Femur (tissue), 1 donor: ENCODE results near the gene CDK5RAP1.
"Not testable (repeated sequence)": the region's sequence is repeated elsewhere in the genome, so short reads cannot be mapped to it uniquely, and the experiment has no call there.

Experiments
- DNase-seq: peaks from one replicate; pipeline ENCODE4 v3.0.0-alpha.2; 2017

The CDK5RAP1 gene

GRCh38 chr20:33419140-33419974 lies 18.0 kb upstream of the CDK5RAP1 start:
- peak; percentile 69 for DNase-seq

GRCh38 chr20:33418033-33418432 lies 16.7 kb upstream of the CDK5RAP1 start:
- no peak for DNase-seq

DNA sequence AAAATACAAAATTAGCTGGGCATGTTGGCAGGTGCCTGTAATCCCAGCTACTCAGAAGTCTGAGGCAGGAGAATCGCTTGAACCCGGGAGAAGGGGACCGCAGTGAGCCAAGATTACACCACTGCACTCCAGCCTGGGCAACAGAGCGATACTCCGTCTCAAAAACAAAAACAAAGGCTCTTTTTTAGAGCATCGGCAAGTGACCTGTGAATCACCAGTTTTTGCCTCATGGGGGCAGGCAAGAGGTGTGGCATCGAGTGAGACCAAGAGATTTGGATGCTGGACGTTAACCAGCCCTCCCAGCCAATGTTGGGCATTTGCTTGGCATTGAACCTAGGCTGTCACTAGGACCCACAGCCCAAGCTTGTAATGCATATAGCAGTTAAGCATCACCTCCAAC lies 14.6 kb upstream of the CDK5RAP1 start:
- no peak for DNase-seq

DNA sequence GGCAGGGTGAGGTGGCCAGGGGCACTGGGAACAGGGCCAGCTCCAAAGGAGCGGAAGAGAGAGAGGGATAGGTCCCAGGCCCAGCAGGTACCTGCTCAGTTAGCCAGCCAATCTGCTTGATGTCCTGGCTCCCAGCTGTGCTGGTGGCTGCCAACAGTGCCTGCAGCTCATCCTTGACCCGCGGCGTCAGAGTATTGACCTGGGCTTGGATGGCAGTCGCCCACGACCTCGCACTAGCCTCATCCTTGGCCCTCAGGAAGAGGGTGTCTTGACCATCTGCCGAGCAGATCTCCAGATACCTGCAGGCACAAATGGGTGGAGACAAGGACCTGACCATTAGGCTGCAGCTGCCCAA lies 11.1 kb upstream of the CDK5RAP1 start:
- DNase-seq, result no peak

- no peak for DNase-seq
Observed at GRCh38 chr20:33411711-33412483, 10.6 kb upstream of the CDK5RAP1 start.

GRCh38 chr20:33411242-33411641 lies 9.9 kb upstream of the CDK5RAP1 start:
- no peak for DNase-seq

DNA sequence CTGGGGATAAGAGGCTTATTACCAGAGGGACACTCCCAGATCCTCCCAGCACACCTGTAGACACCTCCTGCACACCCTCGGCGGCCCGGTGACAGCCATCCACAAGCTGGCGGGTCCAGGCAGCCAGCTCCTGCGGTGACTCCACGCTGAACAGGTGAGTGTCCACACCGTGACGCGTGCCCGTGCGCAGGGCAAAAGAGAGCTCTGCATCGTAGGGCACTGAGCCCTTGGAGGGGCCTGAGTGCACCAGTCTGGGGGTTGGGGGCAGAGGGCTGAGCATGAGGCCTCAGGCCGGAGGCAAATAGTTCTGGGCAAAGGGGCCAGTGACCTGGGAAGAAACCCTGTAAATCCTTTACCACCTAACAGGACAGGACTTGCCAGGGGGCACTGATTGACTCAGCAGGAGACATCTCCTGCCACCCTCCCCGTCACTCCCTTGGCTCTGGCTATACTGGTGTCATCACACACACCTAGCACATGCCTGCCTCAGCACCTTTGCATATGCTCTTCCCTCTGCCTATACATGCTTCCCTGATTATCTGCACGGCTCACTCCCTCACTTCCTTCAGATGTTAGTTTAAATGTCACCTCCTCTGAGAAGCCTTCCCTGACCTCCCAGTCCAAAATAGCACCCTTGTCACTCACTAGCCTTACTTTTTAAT lies 8.9 kb upstream of the CDK5RAP1 start:
- DNase-seq, result no peak

DNA sequence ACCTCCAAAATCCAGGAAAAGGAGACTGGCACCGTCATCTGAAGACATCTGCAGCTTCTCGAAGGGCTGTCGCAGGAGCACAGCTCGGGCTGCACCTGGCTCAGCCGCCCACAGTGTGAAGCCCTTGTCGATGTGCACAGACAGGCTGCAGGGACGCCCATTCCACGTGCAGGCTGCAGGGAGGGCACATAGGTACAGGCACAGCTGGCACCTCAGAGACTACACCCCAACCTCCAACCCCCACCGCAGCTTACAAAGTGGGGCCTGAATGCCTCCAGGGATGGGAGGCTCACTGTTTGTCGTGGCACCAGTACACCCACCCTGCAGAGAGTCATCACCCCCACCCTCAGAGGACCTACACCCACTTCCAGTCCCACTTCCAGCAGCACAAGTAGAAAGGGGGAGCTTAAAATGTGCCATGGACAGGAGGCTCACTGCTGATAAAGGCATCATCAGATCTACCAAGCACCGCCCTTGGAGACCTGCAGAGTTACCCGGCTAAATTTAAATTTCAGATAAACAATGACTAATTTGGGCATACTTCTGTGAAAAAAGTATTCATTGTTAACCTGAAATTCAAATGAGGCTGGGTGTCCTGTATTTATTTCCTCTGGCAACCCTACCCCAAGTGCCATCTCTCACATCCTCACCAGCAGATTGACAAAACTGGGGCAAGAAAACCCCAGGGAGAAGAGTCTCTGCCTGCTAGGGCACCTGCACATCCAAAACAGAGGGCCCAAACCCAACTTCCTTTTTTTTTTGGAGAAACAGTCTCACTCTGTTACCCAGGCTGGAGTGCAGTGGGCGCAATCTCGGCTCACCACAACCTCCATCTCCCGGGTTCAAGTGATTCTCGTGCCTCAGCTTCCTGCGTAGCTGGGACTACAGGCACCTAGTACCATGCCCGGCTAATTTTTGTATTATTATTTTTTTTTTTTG lies 7.7 kb upstream of the CDK5RAP1 start:
- DNase-seq, result no peak

DNA sequence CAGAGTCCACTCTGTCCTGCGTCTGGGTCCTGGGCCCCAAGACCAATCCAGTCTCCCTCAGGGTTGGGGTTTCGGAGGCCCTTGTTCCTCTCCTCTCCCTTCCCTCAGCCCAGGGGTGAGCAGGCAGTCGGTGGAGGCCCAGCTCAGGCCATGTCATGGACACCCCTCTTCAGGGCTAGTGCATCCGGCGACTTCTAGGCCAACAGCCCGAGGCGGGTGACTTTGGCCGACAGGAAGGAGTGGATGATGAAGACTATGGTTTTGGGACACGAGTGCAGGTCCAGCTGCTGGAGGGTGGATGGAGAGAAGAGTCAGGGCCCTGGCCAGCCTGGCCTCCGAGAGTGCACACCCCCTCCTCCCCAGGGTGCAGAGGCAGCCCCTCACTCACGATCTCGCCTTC lies 7.0 kb upstream of the CDK5RAP1 start:
- no peak for DNase-seq

DNA sequence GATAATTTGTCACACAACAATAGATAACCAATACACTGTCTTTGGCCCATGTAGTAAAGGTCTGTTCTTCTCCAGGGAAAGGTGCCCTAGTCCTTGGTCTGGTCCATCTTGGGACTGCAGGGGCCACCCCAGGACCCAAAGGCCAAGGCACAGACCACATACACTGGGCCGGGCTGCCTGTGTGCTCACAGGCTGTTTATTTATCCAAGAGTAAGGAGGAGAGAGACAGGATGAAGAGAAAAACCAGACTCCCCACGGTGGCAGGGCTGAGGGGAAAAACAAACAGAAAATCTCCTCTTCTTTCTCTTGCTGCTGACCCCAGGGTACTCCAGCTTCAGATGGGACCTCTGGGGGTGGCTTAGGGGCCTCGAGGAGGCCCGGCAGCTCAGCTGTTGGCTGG lies 6.5 kb upstream of the CDK5RAP1 start:
- no peak for DNase-seq

- DNase-seq, result no peak
Observed at GRCh38 chr20:33407251-33407650, 5.9 kb upstream of the CDK5RAP1 start.

- no peak for DNase-seq
Observed at GRCh38 chr20:33404281-33404680, 3.0 kb upstream of the CDK5RAP1 start.

- no peak for DNase-seq
Observed at GRCh38 chr20:33401921-33402369, 626 bp upstream of the CDK5RAP1 start.

DNA sequence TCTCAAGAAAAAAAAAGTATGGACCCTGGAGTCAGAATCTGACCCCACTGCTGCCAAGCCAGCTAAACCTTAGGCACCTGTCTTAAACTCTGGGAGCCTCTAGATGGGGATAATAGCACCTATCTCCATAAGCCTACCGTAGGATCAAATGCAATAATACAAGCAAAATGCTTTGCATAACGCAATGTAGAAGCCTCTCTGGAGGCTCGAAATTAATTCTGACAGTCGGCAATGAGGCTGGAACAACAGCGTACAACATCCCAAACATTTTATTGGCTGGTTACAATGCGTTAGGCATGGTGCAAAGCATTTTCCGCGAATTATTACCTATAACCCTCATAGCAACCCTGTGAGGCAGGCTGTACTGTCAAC lies 521 bp downstream of the CDK5RAP1 start:
- DNase-seq, result no peak

- DNase-seq, result no peak
Observed at GRCh38 chr20:33399924-33400323, 1.4 kb downstream of the CDK5RAP1 start.

DNA sequence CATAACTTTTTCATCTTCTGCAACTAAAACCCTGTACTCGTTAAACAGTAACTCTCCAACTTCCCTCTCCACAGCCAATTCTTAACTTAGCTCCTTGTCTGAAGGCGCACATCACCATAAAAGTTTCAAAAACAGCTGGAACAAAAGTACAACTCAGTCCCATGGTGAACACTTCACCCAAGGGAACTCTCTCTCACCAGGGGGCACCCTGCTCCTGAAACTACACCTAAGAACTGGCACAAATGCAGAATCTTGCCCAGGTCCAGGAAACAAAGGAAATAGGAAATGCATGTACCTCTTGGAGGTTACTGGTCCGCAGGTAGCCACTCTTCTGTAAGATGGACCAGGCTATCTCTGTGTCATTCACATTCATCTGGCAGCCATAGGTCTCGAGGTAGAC lies 6.6 kb downstream of the CDK5RAP1 start:
- no peak for DNase-seq

- DNase-seq, result no peak
Observed at GRCh38 chr20:33393609-33394008, 7.7 kb downstream of the CDK5RAP1 start.

DNA sequence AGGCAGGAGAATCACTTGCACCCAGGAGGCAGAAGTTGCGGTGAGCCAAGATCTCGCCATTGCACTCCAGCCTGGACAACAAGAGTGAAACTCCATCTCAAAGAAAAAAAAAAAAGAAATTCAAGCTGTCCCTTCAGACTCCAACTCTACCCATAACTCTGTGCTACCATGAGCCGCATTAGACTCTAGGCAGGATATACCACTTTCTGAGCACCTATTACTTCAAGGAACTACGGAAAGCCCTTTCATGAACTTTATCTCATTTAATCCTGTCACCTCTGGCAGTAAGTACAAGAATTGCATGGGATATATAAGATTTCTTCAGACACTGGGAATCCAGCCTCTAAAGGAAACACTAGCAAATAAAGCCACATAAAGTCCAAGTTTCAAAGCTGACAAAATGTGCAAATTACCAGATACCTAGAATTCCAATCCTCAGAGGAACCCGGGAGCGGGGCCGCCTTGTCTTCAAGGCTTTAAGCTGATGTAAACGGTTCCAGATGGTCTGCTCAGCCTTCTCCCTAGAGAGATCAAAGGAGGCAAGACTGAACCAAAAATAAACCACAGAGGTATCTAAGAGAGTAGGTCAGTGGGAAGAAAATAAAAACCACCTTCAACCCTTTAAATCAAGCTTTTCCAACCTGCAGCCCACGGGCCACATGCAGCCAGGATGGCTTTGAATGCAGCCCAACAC lies 9.4 kb downstream of the CDK5RAP1 start:
- DNase-seq, result no peak

DNA sequence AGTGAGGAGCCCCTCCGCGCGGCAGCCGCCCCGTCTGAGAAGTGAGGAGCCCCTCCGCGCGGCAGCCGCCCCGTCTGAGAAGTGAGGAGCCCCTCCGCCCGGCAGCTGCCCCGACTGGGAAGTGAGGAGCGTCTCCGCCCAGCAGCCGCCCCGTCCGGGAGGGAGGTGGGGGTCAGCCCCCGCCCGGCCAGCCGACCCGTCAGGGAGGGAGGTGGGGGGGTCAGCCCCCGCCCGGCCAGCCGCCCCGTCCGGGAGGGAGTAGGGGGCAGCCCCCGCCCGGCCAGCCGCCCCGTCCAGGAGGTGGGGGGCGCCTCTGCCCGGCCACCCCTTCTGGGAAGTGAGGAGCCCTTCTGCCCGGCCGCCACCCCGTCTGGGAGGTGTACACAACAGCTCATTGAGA lies 12.0 kb downstream of the CDK5RAP1 start:
- DNase-seq, result not testable (repeated sequence)

GRCh38 chr20:33388268-33388667 lies 13.1 kb downstream of the CDK5RAP1 start:
- no peak for DNase-seq

GRCh38 chr20:33387177-33387576 lies 14.1 kb downstream of the CDK5RAP1 start:
- DNase-seq, result no peak

- DNase-seq, result no peak
Observed at GRCh38 chr20:33386673-33387072, 14.6 kb downstream of the CDK5RAP1 start.
